Kidney (tissue), 14 donors: ENCODE measurements around the gene NUMB. TPM values are rescaled to one million over a fixed set of nuclear protein-coding genes. Genes with fewer than 3 reads are reported as not detected.

Experiments
- DNase-seq, 5 donors: peaks; one replicate each; pipeline ENCODE4 v3.0.0-alpha.2; 2013 to 2020
- FAIRE-seq: peaks from 2 replicates; lab custom pipeline; 2012; peaks lifted over from hg19 to GRCh38; lab: Jason Lieb, UNC
- H3K27ac ChIP-seq, 2 donors: one replicate each; pipeline ENCODE4 v1.7.0; 2013; ENCODE audit warnings: low read depth in 2 of 2, low read length in 2 of 2, inconsistent platforms in 1 of 2
- H3K27me3 ChIP-seq: one replicate; pipeline ENCODE4 v1.7.1; 2013; ENCODE audit warnings: low read length, inconsistent platforms; ENCODE audit not compliant: control insufficient read depth, insufficient read depth
- H3K36me3 ChIP-seq, 3 donors: one replicate each; pipeline versions ENCODE4 v1.7.0 to v1.7.1; 2013; ENCODE audit warnings: low read length in 3 of 3, control low read depth in 1 of 3, inconsistent platforms in 1 of 3; ENCODE audit not compliant: insufficient read depth in 3 of 3, control insufficient read depth in 2 of 3
- H3K4me1 ChIP-seq, 3 donors: one replicate each; pipeline versions ENCODE4 v1.7.0 to v1.7.1; 2013; ENCODE audit warnings: low read length in 3 of 3, inconsistent platforms in 1 of 3, low read depth in 1 of 3; ENCODE audit not compliant: control insufficient read depth in 2 of 3, insufficient read depth in 2 of 3
- H3K4me3 ChIP-seq, 3 donors: one replicate each; pipeline versions ENCODE4 v1.7.0 to v1.8.1; 2013; ENCODE audit warnings: low read length in 3 of 3, control low read depth in 1 of 3, inconsistent platforms in 1 of 3
- H3K9ac ChIP-seq, 3 donors: one replicate each; pipeline versions ENCODE4 v1.7.0 to v1.7.1; 2013; ENCODE audit warnings: low read length in 3 of 3, control low read depth in 1 of 3, inconsistent platforms in 1 of 3
- H3K9me3 ChIP-seq, 3 donors: one replicate each; pipeline versions ENCODE4 v1.7.0 to v1.7.1; 2013; ENCODE audit warnings: low read length in 3 of 3, control low read depth in 1 of 3, inconsistent platforms in 1 of 3; ENCODE audit not compliant: control insufficient read depth in 2 of 3, insufficient read depth in 1 of 3
- intact Hi-C: fragments of 100-400 bp; cut with DNase I; formaldehyde crosslinking; loops from one replicate; pipeline ENCODE4 v1.11.1; 2022
- polyA plus RNA-seq: library from polyadenylated mRNA; stranded (reverse); fragments of 350-450 nt; fragmentation: Illumina TruSeq; extraction: RNeasy Lipid Tissue Mini Kit (QIAGEN cat#74804); gene quantifications from one replicate; pipeline ENCODE4 v1.2.3, GENCODE V29; 2014; ENCODE audit warnings: low read depth, low replicate concordance; ENCODE audit not compliant: insufficient read depth
- total RNA-seq: library from RNA; stranded (reverse); fragmentation: NEBNext Ultra II Directional; extraction: Animal tissue kit (Norgen Biotek cat#: 25700); gene quantifications from one replicate; pipeline ENCODE4 v1.2.1, GENCODE V29; 2021
- TF ChIP-seq, protein P1 (sequence below): IDR thresholded peaks from 3 replicates; pipeline ENCODE4 v1.5.1; 2012; ENCODE audit warnings: mild to moderate bottlenecking, moderate library complexity, borderline replicate concordance; ENCODE audit not compliant: insufficient read depth; ENCODE audit errors: extremely low read depth
- donor health status: control.
- donor health status: control.
- donor health status: control.
- donor health status: control.
- donor health status: control.
- donor health status: DM: yes; HTN: yes; CAD: no.
- donor health status: Normal renal cell carcinoma (clear cell type).

Gene NUMB
- total and polyA plus RNA-seq, 2 donors from 2014 or later: 42.4 to 104 TPM

DNA sequence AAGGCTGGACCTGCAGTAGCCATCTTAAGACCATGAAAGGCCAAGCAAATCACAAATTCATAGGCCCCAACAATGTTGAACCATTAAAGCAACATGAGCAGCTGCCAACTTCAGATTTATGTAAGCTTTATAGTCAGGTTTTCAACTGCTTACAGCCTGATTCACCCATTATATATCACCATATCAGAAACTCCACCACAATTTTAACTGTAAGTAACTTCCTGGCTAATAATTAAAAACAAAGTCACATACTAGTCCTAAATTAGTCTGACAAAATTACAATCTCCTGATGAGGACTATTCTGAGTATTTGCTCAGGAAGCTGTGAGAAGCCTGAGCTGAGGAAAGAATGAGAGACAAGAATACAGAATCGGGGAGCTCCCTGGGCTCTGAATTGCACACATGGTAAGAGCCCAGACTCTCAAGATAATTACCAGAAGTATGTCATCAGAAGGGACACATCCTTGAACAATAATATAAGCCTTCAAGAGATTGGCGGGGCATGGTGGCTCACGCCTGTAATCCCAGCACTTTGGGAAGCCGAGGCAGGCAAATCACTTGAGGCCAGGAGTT is 55.1 kb downstream of the NUMB start:
- Histone ChIP-seq H3K36me3 (no peaks in the 10 kb centered on the region), H3K9ac (no peak overlapping the region), H3K9me3 (no peaks in the 10 kb centered on the region), H3K27me3 (no peaks in the 10 kb centered on the region), H3K4me1 (peaks cover 0 to 6% (median 0%) of the 10 kb centered on the region in 3 donors), H3K4me3 (no peak overlapping the region), H3K27ac (no peak overlapping the region)
- TF ChIP-seq, protein P1, sequence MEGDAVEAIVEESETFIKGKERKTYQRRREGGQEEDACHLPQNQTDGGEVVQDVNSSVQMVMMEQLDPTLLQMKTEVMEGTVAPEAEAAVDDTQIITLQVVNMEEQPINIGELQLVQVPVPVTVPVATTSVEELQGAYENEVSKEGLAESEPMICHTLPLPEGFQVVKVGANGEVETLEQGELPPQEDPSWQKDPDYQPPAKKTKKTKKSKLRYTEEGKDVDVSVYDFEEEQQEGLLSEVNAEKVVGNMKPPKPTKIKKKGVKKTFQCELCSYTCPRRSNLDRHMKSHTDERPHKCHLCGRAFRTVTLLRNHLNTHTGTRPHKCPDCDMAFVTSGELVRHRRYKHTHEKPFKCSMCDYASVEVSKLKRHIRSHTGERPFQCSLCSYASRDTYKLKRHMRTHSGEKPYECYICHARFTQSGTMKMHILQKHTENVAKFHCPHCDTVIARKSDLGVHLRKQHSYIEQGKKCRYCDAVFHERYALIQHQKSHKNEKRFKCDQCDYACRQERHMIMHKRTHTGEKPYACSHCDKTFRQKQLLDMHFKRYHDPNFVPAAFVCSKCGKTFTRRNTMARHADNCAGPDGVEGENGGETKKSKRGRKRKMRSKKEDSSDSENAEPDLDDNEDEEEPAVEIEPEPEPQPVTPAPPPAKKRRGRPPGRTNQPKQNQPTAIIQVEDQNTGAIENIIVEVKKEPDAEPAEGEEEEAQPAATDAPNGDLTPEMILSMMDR: no peak
- DNase-seq (no peak), FAIRE-seq (no peak)
- intact Hi-C loops: no loop called here

DNA sequence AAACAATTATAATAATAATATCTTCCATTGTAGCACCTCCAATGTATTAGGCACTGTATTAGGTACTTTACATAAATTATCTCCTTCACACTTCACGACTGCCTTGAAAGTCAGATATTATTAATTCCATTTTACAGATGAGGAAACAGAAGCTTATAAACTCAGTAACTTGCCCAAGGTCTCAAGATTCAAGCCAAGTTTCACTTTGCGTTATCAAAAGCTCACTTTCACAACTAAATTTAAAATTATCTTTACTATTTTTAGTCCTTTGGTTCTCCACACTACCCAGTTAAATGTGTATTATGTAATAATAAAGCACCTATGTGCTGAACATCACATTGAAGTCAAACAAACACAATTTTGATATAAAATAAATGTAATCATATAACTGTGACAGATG is 55.8 kb downstream of the NUMB start:
- FAIRE-seq: no peak
- DNase-seq: no peak

DNA sequence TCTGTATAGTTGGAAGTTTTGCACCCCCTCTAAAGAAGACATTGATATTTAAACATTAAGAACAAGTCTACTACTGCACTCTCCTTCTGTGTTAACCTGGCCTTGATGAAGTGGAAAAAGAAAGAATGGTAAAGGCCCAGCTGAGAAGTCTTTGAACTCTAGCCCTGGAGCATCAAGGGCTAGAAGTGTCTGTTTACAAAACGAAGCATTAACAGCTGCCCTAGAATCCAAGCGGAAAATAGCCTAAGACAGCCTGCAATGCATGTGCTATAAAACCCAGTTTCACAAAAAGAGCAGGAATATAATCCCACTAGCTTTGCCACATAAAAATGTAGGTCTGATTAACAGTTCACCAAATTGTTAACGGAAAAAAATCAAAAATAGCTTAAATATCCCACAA is 60.5 kb downstream of the NUMB start:
- intact Hi-C loops: no loop called here
- FAIRE-seq: no peak

More for the DNA sequence above, 55.8 kb downstream of the NUMB start:
- Histone ChIP-seq H3K4me3 (no peak overlapping the region), H3K9me3 (no peaks in the 10 kb centered on the region), H3K9ac (no peak overlapping the region), H3K4me1 (peaks cover 0 to 9% (median 0%) of the 10 kb centered on the region in 3 donors), H3K27ac (no peak overlapping the region), H3K36me3 (no peaks in the 10 kb centered on the region), H3K27me3 (no peaks in the 10 kb centered on the region)
- TF ChIP-seq, protein P1: no peak
- intact Hi-C loops: no loop called here

More for the DNA sequence above, 60.5 kb downstream of the NUMB start:
- H3K27me3 ChIP-seq: no peaks in the 10 kb centered on the region
- TF ChIP-seq, protein P1: no peak
- no peak overlapping the region for H3K9ac ChIP-seq
- H3K4me1 ChIP-seq: peaks cover 0 to 4% (median 0%) of the 10 kb centered on the region in 3 donors
- no peaks in the 10 kb centered on the region for H3K9me3 ChIP-seq
- no peak overlapping the region for H3K27ac ChIP-seq
- no peaks in the 10 kb centered on the region for H3K36me3 ChIP-seq
- no peak overlapping the region for H3K4me3 ChIP-seq
- peak in 2 of 5 donors; percentile 40 to 43 for DNase-seq
